ENCODE measurements around the gene HLF.

HLF gene

DNA sequence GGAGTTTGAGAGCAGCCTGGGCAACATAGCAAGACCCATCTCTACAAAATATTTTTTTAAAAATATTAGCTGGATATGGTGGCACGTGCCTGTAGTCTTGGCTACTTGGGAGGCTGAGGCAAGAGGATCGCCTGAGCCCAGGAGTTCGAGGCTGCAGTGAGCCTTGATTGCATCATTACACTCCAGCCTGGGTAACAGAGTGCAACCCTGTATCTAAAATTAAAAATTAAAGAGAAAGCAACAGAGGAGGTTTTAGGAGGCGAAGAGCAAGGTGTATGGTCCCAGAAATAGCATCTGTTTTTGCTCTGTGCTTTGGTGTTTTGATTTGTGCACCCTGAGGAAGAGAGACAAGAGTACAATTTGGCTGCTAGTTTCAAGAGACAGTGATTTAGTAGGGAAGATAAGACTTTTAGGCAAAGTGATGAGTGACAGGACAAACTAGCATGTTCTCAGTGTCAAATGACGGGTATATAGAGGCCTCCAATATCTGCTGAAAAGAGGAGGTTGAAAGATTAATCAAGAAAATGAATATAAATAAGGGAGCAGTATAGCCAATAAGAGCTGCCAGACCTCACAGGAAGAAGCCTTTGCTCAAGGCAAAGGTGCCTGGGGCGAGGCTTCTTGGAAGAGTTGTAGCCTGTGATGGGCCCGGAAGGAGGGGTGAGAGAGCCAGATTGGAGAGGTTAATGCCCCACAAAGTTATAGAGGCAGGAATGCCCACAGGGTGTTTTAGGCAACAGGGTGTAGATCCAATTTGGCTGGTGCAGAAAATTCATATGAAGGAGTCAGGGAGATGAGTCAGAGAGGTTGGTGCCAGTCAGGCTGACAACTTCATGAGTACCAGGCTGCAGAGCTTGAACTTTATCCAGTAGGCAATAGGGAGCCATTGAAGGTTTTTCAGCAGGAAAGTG lies 11.4 kb downstream of the HLF start:
- DNase-seq (ENCODE audit: low read depth): no peak

DNA sequence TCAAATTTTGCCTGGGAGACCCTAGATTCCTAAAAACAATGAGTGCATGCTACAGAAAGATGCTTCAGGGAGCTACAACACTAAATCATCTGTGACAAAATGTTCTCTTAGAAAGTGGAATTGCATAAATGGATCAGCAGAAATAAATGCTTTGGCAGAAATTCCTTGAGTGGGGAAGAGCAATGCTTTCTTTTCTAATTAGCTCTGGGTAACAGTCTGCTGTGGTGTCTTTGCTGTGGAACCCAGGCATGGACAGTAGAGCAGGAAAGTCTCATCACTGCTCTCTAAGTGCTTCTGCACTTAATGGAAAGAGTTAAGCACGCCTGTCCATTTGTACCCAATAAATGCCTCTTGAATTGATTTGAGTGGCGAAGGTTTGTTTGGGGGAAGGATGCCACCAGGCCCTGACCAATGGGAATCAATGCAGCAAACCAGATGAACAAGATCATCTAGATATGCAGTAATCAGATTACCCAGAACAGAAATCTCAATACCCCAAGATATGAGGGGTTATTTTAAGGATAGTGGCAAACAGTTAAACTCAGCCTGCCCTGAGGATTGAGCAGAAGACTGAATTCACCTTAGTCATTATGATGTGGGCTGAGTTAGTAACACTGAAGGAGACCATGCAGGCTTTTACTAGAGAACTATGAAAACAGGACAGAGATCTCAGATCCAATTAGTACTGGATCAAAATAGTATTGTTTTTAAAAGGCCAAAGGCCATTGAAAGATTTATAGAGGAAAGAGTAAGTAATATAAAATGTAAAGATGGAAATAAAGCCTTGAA lies 13.6 kb downstream of the HLF start:
- no peak for DNase-seq (ENCODE audit: low read depth)

DNA sequence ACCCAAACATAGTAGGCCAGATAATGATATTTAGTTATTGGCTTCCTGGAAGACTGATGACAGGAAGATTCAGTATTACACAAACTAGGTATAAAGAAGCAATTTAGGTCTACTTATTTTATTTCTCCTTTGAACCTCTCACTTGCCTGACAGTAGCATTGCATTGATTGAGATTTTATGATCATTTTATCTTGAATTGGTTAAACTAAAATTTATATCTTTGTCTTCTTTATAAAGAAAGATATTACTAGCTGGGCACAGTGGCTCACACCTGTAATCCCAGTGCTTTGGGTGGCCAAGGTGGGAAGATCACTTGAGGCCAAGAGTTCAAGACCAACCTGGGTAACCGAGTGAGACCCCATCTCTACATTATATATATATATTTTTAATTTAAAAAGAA lies 14.4 kb downstream of the HLF start:
- DNase-seq (ENCODE audit: low read depth): no peak

DNA sequence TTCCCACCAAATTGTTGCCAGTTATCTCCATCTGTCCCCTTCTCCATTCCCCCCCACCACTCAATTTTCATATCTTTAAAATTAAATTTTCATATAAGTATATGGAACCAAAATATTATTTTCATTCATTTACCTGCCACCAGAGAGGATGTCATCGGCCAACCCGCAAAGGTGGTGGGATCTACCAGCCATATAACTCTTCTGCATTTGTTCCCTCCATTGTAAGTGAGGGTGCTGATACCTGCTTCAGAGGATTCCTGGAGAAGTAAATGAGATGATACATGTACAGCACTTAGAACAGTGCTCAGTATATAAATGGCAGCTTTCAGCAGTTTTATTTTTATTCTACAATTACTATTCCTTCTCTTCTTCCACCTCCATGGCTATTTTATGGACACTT lies 15.0 kb downstream of the HLF start:
- DNase-seq (ENCODE audit: low read depth): no peak

DNA sequence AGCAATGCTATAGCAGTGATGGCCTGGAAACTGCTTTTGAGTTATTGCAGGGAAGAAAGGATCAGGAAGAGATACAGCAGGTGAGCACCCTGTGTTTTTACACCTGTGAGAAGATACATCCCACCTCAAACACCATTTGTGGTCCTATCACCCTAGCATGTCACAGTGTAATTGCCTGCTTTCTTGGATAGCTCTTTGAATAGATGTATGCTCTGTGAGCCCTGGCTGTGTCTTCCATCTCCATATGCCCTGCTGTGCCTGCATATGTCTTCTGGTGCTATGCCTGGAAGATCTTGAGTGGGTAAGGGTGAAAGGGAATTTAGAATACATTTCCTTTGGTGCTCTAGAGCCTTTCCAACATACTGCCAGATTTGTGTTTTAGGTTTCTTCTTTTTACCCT lies 15.5 kb downstream of the HLF start:
- DNase-seq (ENCODE audit: low read depth): no peak

DNA sequence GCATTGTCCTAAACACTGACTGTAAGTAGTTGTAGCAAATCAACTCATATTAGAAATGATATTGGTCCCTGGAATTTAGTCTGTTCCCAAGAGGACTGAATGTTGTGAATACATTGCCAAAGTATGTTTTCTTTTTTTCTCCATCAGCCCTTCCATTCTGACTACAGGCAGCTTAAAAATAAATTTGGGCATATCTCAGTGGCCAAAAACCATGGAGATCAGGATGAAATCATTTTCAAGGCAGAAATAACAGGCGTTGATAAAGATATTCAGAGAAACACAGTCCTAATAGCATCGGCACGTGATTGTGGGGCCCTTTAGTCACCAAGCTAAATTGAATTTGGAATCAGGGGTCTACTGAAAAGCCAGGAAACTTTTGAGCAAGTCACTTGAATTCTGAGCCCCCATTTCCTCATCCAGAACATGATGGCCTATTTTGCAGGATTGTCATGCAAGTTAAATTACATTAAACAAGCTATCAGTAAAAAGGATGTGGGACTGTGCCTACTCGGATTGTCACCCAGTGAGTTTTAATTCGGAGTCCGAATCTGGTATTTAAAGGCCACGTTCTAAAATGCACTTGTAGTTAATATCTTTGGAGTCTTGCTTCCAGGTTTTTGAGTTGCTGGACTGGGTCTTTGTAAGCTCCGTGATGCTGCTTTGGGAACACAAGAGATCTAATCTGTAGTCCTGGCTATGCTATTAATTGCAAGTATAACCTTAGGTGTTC lies 17.1 kb downstream of the HLF start:
- DNase-seq (ENCODE audit: low read depth): no peak

DNA sequence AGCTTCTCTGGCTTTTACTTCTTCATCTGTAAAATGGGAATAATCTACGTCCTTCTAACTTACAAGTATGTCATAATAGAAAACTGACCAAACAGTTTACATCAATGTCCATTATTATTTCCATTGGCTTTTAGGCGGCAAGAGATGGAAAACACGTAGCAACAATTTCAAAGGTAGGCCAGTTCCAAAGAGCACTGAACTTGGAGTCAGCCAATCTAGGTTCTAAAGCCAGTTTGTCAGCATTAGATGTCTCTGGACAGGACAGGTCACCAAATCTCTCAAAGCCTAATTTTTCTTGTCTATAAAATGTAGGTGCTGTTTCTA lies 17.6 kb downstream of the HLF start:
- no peak for DNase-seq (ENCODE audit: low read depth)

DNA sequence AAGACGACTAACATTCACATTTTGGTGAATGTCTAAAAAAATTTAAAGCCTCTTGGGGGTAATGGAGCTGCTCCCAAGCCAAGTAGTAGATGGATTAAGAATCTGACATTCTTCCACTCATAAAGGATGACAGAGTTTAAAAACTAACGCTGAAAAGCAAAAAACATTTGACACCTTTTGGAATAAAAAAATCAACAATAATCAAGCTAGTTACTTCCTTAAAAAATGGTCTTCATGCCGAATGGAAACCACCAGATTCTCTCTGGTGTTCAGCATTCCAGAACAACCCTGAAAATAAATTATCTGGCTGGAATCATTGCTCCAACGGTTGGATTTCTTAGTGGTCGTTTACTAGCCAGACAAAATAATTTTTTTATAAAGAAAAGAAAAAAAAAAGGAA lies 18.0 kb downstream of the HLF start:
- no peak for DNase-seq (ENCODE audit: low read depth)

DNA sequence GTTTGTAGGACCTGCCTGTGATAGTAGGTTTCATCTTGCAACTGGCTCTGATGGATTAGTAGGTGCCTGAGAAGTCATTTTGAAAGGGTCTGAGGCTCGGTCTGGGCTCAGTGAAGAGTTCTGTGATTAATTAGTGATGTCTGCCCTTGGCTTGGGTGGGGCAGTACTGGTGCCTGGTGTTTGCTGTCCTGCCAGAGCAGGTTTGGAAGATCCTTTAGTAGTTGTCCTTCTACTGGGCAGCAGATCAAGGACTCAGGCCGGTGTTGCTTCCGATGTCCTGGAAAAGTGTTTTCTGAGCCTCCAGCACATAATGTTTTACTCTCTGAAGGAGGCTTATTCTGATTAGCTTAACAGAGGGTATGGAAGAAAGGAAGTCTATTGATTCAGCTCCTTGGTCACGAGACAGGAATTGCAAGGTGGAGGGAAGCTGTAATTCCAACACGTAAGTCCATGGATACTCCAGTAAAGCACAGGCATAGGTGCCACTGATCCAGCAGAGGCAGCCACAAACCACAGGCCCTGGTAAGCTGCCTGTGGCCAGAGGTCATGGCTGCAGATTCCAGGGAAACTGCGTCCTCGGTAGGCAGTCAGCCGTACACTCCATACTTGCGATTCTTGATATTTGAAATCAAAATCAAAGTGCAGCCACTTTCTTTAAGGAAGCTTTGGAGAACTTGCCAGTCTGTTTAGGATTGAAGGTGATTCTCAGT lies 18.7 kb downstream of the HLF start:
- no peak for DNase-seq (ENCODE audit: low read depth)

DNA sequence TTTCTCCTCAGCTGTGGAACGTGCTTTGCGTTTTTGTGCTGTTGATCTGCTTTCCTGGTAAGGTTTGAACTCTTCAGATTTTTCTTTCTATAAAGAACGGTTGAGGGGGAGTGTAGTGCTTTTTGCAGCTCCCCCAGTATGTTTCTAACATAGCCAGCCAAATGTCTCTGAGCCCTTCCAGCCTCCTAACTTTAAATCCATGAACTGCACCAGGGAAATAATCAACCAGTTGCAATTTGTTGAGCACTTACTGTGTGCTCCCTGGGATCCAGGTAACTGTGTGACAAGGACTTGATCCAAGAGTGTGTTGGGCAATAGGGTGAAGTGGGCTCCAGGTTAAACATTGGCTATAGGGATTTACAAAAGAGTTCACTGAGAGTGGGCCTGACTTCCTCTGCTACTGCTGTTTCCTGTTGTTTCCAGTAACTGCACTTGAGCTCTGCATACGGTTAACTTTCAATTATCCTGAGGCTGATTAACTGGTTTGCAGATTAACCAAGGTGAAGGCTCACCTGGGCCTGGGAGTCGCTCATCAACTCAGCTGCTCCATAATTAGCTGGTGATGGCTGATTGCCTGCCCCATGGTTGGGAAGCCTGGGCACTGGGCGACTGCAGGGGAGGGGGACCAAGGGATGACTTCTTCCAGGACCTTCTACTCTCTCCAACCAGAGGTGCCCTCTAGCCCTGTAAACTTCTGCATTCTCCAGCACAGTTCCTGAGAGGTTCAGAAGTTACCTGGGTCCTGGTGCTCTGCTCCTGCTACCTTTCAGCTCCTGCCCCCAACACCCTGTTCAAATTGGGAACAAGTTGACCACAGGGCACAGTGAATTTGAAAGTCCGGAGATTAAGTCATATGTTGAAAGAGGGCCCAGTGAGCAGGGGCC lies 19.5 kb downstream of the HLF start:
- no peak for DNase-seq (ENCODE audit: low read depth)

DNA sequence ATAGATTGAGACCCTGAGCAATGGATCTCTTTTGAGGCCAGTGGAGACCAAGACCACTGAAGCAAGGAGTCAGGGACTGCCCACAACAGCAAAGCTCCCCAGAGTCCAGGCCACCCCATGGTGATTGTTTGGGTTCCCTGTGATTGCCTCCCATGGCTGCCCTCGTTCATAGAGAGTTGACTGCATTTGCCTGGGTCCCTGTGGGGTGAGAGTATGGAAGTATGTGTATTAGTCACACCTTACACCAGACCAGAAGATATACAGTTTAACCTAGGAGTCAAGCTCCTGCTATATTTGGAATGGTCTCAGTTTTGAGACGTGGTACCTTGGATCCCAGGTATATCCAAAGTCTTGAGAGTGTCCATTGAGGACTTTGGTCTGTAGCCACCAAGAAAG lies 20.2 kb downstream of the HLF start:
- no peak for DNase-seq (ENCODE audit: low read depth)

DNA sequence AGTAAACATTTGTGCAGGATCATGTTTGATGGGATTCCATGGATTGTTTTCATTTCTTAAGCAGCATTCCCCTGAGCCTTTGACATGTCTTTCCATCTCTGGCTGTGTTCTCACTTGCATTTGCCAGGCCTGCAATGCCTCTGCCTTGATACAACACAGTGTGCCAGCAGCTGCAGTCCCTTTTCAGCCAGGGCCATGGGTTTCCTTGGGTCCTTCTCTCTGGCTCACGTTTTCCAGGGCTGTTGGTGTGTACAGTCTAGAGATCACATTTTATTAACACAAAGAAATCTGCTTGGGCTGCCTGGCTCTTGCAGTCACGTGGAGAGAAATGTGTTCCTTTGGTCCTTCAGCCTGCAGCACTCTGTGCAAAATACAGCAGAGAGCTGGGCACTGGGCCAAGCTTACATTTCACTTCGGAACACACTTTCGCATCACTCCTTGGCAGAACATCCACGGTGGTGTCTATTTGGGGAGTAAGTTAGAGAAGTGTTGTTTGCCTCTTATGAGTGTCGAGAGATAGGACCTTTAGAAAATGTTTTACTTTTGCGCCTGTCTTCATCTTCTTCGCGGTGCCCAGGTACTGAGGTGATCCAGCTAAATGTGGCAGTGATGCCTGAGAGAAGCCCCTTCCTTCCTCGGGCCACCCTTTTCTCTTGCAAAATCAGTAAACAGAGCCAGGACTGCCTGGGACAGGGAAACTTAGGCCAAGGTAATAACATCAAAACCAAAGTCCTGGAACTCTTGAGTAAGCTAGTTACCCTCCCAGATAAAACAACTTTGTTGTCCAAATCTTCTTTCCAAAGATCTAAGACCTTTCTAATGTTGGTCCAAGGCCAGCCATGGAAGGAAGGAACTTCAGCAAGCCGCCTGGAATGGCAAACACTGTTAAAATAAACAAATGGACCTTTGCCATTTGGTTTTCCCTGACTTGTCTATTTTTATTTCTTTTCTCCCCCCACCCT lies 20.9 kb downstream of the HLF start:
- no peak for DNase-seq (ENCODE audit: low read depth)

DNA sequence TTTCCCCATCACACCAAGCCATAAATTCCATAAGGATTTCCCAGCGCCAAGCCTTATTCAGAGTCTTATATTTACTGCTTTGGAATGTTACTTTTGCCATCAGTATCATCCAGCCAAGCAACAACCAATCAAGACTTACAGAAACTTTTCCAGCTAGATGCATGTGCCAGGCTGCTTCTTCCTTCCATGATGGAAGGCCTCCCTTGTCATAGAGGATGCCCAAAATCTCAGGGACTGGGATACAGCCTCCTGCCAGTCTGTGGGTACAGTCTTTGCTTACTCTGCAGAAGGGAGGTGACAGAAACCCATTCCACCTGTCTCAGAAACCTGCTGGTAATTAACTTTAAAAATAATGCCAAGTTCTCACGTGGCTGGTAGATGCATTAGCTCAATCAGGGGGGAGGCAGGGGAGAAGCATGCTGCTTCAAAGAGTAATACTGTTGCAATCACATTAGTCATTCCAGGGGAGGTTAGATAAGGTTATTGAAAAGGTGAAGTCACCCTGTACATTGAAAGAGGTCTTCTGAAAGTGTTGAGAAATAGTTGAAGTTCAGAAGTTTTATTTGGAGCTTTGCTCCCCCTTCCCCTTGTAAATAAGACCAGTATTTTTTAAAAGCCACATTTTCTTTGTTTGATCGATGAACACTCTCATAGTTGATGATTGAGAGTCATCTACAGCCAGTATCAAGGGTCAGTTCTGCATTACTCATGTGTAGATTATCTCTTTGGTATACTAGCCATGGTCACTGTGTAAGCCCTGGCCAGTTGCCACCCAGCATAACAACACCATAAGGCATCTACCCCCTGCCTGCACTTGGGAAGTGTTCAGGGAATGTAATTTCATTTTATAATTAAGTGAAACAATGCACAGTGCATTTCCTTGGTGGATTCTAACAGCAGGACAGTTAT lies 22.2 kb downstream of the HLF start:
- DNase-seq (ENCODE audit: low read depth): no peak

DNA sequence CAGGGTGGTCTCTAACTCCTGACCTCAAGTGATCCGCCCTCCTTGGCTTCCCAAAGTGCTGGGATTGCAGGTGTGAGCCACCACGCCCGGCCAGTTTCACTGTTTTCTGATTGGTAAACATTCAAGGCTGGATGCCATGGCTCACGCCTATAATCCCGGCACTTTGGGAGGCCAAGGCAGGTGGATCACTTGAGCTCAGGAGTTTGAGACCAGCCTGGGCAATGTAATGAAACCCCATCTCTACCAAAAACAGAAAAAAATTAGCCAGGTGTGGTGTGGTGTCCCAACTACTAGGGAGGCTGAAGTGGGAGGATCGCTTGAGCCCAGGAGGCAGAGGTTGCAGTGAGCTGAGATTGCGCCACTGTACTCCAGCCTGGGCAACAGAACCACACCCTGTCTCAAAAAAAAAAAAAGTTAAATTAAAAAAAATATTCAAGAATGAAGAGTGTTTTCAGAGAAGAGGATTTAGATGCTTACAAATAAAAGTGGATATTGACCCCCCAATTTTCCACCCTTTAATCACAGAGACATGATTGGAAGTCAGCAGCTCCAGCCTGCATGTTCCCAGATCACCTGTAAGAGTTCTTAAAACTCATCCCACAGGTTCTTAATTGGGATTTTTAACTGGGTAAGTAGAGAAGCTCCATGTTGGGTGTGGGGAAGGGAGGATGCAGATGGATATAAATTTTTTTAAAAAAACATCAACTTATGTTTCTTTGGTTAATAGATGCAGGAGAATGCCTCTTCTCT lies 23.8 kb downstream of the HLF start:
- DNase-seq (ENCODE audit: low read depth): no peak

DNA sequence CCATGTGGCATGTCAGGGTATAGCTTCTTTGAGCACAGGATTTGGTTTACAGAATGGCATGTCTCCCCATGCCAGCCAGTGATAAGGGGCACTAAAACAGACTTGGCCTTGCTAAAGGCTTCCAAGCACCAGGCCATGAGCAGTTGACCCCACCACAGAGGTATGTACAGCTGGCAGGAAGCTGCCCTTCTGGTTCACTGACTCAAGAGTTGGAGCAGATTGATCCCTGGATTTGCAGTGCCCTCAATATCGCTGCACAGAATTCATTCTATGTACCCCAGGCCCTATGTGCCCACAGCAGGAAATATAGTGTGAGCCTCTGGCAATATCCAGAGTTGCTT lies 24.3 kb downstream of the HLF start:
- no peak for DNase-seq (ENCODE audit: low read depth)

DNA sequence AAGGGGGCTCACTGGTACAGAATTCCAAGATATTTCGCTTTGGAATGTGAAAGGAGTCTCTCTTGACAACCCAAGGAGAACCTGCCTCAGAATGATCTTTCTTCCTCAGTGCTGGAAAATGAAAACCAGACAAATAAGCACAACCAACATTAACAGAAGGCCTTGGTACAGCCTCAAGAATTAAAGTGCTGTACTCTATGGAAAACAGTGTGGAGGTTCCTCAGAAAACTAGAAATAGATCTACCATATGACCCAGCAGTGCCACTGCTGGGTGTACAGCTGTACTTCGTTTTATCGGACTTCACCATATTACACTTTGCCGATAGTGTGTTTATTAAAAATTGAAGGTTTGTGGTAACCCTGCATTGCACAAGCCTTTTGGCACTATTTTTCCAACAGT lies 25.2 kb downstream of the HLF start:
- no peak for DNase-seq (ENCODE audit: low read depth)

DNA sequence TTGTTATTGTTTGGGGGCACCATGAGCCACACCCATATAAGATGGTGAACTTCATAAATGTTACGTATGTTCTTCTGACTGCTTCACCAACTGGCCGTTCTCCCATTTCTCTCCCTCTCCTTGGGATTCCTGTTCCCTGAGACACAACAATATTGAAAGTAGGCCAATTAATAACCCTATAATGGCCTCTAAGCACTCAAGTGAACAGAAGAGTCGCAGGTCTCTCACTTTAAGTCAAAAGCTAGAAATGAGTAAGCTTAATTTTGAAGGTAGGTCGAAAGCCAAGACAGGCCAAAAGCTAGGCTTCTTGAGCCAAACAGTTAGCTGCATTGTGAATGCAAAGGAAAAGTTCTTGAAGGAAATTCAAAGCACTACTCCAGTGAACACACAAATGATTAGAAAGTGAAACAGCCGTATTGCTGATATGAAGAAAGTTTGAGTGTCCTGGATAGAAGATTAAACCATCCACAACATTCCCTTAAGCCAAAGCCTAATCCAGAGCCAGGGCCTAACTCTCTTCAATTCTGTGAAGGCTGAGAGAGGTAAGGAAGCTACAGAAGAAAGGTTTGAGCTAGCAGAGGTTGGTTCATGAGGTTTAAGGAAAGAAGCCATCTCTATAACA lies 25.8 kb downstream of the HLF start:
- no peak for DNase-seq (ENCODE audit: low read depth)

DNA sequence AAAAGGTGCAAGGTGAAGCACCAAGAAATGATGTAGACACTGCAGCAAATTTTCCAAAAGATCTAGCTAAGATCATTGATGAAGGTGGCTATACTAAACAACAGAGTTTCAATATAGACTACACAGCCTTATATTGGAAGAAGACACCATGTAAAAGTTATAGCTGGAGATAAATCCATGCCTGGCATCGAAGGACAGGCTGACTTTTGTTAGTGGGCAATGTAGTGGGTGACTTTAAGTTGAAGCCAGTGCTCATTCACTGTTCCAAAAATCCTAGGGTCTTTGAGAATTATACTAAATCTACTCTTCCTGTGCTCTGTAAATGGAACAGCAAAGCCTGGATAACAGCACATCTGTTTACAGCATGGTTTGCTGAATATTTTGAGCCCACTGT lies 26.4 kb downstream of the HLF start:
- DNase-seq (ENCODE audit: low read depth): no peak
